ENCODE measurements around the gene ACIN1.
"Not testable (repeated sequence)": the region's sequence is repeated elsewhere in the genome, so short reads cannot be mapped to it uniquely, and the experiment has no call there.

The ACIN1 gene

DNA sequence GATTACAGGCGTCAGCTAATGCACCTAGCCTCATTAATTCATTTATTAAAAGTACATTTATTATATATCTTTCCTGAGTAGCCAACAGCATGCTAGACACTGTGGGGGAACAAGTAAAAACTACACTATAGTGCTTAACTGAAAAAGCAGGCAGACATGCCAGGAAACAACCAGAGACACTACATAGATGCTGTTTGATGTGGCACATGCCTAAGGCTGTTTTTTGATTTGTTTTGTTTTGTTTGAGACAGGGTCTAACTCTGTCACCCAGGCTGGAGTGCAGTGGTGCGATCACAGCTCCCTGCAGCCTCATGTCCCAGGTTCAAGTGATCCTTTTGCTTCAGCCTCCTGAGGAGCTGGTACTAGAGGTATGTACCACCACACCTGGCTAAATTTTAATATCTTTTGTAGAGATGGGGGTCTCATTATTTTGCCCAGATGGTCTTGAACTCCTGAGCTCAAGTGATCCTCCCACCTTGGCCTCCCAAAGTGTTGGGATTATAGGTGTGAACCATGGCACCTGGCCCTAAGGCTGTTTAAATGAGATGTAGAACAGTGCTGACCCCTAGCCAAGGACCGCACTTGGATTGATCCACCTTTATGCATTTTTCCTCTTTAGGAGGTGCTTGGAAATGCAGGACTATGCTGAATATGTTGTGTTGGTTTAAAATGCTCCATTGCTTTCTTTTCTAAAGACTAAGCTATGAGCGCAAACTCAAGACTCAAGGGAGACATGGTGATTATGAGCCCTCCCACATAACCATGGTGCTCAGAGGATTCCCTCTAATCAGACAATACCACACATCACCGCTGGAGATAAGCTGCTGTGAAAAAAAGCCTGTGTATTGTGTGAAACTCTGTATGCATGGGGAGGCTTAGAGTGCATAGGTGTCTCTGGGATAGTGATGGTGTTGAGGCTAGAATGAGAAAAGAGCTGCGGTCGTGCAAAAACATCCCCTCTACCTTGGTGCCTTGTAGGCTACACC is 74.5 kb downstream of the ACIN1 start:
- no peak for DNase-seq (ENCODE audit: low read depth in 1 of 2, low spot score in 1 of 2)

DNA sequence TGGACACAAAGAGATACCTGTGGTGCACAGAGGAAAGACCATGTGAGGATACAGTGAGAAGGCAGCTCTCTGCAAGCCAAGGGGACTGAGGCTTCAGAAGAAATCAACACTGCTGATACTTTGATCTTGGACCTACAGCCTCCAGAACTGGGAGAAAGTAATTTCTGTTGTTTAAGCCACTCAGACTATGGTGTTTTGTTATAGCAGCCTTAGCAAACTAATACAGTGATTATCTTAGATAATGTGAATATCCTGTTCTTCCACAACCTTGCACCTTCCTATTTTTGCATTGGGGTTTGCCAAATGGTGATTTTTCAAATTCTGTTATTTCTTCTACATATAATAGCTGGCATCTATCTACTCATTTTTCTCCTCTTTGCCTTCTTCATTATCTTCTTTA is 76.8 kb downstream of the ACIN1 start:
- no peak for DNase-seq (ENCODE audit: low read depth in 1 of 2, low spot score in 1 of 2)

DNA sequence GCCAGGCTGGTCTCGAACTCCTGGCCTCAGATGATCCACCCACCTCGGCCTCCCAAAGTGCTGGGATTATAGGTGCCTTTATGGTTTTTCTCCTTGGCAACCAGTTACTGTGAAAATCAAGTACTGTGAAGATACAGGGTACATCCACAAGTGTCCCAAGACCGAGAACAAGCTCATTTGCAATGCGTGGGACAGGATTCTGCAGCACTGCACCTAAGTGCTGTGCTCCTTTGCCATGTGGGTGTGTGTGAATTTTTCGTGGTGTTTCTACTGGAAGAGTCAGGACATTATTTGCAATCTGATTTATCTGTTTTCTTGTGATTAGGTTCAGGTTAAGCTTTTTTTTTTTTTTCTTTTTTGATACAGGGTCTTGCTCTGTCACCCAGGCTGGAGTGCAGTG is 77.8 kb downstream of the ACIN1 start:
- no peak for DNase-seq (ENCODE audit: low read depth in 1 of 2, low spot score in 1 of 2)

- DNase-seq (ENCODE audit: low read depth in 1 of 2, low spot score in 1 of 2), result no peak
These were observed 79.3 kb downstream of the ACIN1 start for GRCh38 chr14:23015618-23016017.

- DNase-seq (ENCODE audit: low read depth in 1 of 2, low spot score in 1 of 2), result not testable (repeated sequence)
These were observed 81.2 kb downstream of the ACIN1 start for GRCh38 chr14:23013749-23014054.

- DNase-seq (ENCODE audit: low read depth in 1 of 2, low spot score in 1 of 2), result no peak
These were observed 81.7 kb downstream of the ACIN1 start for GRCh38 chr14:23013054-23013748.

DNA sequence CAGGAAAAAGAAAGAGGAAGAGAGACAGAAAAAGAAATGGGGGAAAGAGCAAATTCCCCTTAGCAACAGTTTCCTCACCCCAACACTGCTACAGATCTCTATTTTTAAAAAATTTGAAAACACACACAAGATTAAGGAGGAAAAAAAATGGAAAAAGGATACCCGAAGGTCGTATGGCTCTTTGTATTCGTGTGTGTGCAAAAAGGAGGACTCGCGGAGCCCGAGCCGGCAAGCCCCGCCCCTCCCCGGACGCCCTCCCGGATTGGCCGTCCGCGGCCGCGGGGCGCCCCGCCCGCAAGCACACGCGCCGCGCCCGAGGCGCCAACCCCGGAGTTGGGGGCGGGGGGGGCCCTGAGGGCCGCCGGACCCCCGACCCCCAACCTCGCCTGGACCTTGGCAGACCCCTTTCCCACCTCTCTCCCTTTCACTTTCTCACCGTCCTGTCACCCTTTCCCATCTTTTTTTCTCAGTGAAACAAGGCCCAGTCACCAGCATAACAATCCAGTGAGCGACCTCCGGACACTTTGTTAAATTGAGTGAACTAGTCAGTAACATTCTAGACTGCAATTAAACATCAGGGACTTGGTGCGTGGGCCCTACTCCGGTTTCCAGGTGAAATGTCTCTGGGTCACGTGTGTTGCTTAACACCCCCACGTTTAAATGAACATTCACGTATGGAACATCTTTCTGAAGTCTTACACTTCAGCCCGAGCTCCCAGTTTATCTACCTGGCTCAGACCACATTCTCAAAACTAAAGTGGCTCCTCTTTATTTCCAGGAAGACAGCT is 84.8 kb downstream of the ACIN1 start, which contains the start of gene C14orf93:
Gene C14orf93, minus strand, starts transcription at position 205 of the 788 bp plus-strand sequence. CDS start 11,120 bp downstream, outside the sequence.
- peak; percentile 49 to 70 for DNase-seq (ENCODE audit: low read depth in 1 of 2, low spot score in 1 of 2)

GRCh38 chr14:23009483-23009938 is 85.4 kb downstream of the ACIN1 start:
- no peak for DNase-seq (ENCODE audit: low read depth in 1 of 2, low spot score in 1 of 2)

GRCh38 chr14:23008831-23009230 is 86.1 kb downstream of the ACIN1 start:
- no peak for DNase-seq (ENCODE audit: low read depth in 1 of 2, low spot score in 1 of 2)
